IPS-18c (cell line): ENCODE results near the gene CAPN5.

Experiments used
- H3K4me3 ChIP-seq: 2 replicates; pipeline ENCODE4 v1.7.0; 2013; ENCODE audit warnings: low read depth, mild to moderate bottlenecking, low read length, moderate library complexity; ENCODE audit not compliant: insufficient read depth
- H3K9me3 ChIP-seq: one replicate; pipeline ENCODE4 v1.6.1; 2013; ENCODE audit warnings: mild to moderate bottlenecking, low read length, moderate library complexity; ENCODE audit not compliant: control insufficient read depth, insufficient read depth

The CAPN5 gene

DNA sequence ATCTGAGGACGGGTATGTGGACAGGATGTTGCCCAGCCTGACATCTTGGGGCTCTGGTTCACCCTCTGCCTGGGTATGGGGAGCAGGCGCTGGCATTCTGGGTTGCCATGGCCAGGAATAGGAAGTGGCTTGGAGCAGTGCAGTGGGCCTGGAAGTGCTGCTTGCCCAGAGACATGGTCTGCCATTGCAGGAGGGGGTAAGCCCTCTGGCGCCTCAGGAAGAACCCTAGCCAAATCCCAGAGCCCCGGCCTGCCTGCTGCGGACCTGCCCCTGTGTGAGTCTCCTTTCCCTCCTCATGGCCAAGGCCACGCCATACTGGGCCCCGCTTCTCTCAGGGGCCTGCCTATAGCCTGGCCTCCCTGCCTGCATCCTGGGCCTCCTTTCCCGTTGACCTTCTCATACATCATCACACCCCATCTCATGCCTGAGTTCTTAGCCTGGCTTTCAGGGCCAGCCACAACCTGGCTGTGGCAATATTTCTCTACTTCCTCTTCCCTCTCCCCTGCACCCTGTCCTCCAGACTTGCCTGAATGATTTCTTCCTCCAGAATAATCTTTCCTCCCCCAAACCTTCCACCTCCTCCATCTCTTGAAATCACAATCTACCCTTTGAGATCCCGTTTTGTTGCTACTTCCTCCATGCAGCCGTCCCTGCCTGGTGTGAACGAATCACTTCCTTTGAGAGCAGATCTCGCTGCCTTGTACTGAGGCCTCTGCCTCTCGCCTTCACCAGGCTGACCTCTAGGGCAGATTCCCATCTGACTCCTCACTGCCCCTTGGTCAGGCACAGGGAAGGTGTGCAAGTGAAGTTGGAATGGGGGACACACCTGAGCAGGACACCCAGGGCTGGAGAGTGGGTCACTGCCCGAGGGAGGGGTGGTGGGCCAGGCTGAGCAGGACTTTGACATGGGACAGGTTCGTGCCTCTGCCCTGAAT, 5.2 kb downstream of the CAPN5 start:
- Histone ChIP-seq H3K4me3 (no peak overlapping the region), H3K9me3 (no peaks in the 10 kb centered on the region)

GRCh38 chr11:77072851-77073327, 6.1 kb downstream of the CAPN5 start:
- Histone ChIP-seq H3K9me3 (no peaks in the 10 kb centered on the region), H3K4me3 (no peak overlapping the region)

GRCh38 chr11:77073328-77074001, 6.7 kb downstream of the CAPN5 start:
- no peaks in the 10 kb centered on the region for H3K9me3 ChIP-seq
- H3K4me3 ChIP-seq, result no peak overlapping the region

GRCh38 chr11:77074205-77074604, 7.4 kb downstream of the CAPN5 start:
- Histone ChIP-seq H3K4me3 (no peak overlapping the region), H3K9me3 (no peaks in the 10 kb centered on the region)

DNA sequence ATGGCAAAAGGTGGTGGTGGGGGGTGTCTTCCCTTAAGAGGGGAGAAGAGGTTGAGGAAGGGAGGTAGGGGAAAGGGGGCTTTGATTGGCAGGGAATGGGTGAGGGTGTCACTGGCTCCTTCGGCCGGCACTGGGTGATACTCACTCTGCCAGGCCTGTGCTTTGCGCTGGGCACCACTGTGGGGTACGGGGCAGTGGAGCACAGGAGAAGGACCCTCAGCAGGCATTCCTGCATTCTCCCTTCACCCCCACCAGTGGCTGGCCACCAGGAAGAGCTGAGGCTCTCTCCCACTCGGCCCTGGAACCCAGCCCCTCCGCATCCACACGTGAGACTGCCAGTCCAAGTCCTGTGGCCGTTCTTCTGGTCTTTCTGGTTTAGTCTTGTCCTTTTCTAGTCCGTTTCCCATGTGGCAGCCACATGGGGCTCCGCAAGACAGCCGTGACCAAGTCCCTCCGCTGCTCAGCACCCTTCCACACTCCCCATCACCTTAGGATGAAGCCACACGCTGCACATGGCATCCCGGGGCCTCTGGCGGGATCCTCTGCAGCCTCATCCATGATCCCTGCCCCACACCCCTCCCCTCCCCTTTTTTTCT, 8.0 kb downstream of the CAPN5 start:
- no peak overlapping the region for H3K4me3 ChIP-seq

GRCh38 chr11:77075425-77075905, 8.7 kb downstream of the CAPN5 start:
- H3K4me3 ChIP-seq, result no peak overlapping the region
- H3K9me3 ChIP-seq, result no peaks in the 10 kb centered on the region

More for the DNA sequence above, 8.0 kb downstream of the CAPN5 start:
- no peaks in the 10 kb centered on the region for H3K9me3 ChIP-seq

- H3K4me3 ChIP-seq, result no peak overlapping the region
These were observed 12.9 kb downstream of the CAPN5 start for GRCh38 chr11:77079666-77080065.

DNA sequence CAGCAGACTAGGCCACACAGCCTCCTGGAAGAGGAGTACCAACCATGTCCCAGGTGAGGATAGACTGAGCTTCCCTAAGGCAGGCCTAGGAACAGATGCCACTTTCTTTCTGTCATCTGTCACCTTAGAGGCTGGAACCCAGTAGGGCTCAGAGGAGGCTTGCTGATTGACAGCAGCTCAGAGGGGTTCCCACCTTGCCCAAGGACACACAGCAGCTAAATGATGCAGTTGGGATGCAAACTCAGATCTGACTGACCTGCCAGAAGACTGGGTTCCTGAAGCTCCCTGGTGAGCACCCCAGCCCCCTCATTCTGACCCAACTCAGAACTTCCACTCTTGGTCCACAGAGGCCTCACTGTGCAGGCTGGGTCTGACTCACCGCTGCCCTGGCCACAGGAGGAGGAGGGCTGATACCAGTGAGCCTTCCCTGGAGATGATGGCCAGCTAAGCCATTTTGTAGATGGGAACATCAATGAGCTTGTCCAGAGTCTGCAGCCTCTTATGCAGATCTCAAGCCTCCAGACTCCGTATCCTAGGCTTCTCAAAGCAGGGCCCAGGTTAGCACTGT, 14.0 kb downstream of the CAPN5 start:
- Histone ChIP-seq H3K9me3 (peaks cover 2% of the 10 kb centered on the region), H3K4me3 (no peak overlapping the region)

More at GRCh38 chr11:77079666-77080065, 12.9 kb downstream of the CAPN5 start:
- no peaks in the 10 kb centered on the region for H3K9me3 ChIP-seq

GRCh38 chr11:77081381-77081851, 14.6 kb downstream of the CAPN5 start:
- Histone ChIP-seq H3K4me3 (no peak overlapping the region), H3K9me3 (peaks cover 2% of the 10 kb centered on the region)

GRCh38 chr11:77081976-77082836, 15.4 kb downstream of the CAPN5 start:
- Histone ChIP-seq H3K4me3 (no peak overlapping the region), H3K9me3 (peaks cover 2% of the 10 kb centered on the region)

GRCh38 chr11:77082838-77083565, 16.2 kb downstream of the CAPN5 start:
- H3K4me3 ChIP-seq, result no peak overlapping the region
- H3K9me3 ChIP-seq, result peaks cover 2% of the 10 kb centered on the region

DNA sequence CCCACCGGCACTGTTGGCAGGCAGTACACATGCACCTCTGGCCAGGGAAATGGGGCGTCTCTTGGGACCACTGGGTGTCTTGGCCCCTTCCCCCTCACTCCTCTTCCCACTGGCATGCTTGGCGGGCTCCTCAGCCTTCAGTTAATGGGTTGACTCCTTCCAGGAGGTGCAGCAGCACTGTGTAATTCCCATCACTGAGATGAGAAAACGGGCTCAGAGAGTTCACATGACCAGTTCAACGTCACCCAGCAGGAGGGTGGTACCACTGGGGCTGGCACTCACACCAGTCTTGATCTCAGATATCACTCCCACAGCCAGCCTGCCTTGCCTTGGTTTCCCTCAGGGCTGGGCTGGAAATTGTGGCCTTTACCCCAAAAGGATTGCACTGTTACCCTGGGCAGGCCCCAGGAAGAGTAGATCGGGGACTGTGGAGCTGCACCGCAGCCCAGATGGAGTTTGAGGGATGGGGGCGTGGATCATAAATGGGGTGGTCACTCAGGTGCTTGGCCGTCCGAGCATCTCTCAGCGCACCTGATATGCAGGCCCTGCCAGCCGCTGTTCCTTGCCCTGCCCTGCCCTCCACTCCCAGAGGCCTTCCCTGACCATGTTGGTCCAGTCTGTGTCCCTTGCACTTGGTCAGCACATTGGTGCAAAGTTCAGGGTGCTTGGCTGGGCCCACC, 16.9 kb downstream of the CAPN5 start:
- H3K9me3 ChIP-seq, result peaks cover 2% of the 10 kb centered on the region

GRCh38 chr11:77084581-77085191, 17.9 kb downstream of the CAPN5 start:
- H3K4me3 ChIP-seq, result no peak overlapping the region
- H3K9me3 ChIP-seq, result peaks cover 2% of the 10 kb centered on the region

More for the DNA sequence above, 16.9 kb downstream of the CAPN5 start:
- H3K4me3 ChIP-seq, result no peak overlapping the region

GRCh38 chr11:77085652-77086051, 18.9 kb downstream of the CAPN5 start:
- peaks cover 2% of the 10 kb centered on the region for H3K9me3 ChIP-seq
- no peak overlapping the region for H3K4me3 ChIP-seq
